K562 (cell line): ENCODE measurements around the gene PLAAT4. TPM values are rescaled to one million over a fixed set of nuclear protein-coding genes. Genes with fewer than 3 reads are reported as not detected.

Experiments
- E2F3 ChIP-seq: fragments of 250-450 bp; sonication (Bioruptor Pico); IDR thresholded peaks from 2 replicates; pipeline ENCODE4 v1.4.0; 2020; ENCODE audit warnings: mild to moderate bottlenecking
- HDAC8 ChIP-seq: fragments of 450-650 bp; IDR thresholded peaks from 2 replicates; pipeline ENCODE4 v1.6.1; 2016; ENCODE audit warnings: mild to moderate bottlenecking, missing genetic modification characterization, moderate library complexity, missing compliant biosample characterization
- HINFP ChIP-seq: fragments of 450-650 bp; conservative IDR thresholded peaks from 2 replicates; pipeline ENCODE4 v1.6.1; 2016; ENCODE audit warnings: missing genetic modification characterization, low read depth, mild to moderate bottlenecking, control low read depth, missing compliant biosample characterization
- MGA ChIP-seq: fragments of 450-650 bp; IDR thresholded peaks from 2 replicates; pipeline ENCODE4 v1.6.1; 2016; ENCODE audit warnings: mild to moderate bottlenecking, moderate library complexity
- MTF1 ChIP-seq: fragments of 250-450 bp; sonication (Bioruptor Pico); IDR thresholded peaks from 2 replicates; pipeline ENCODE4 v1.9.0; 2021; ENCODE audit warnings: moderate library complexity, mild to moderate bottlenecking, inconsistent platforms, borderline replicate concordance
- MYC ChIP-seq, 2 experiments: fragments of 250-450 bp in 1 of 2; sonication (Bioruptor Pico) in 1 of 2; IDR thresholded peaks; 2 replicates each; pipeline versions ENCODE4 v1.5.1 to v1.6.1; 2012 to 2021; ENCODE audit warnings: low read depth in 2 of 2, borderline replicate concordance in 1 of 2, improper control_type of control experiment in 1 of 2, low read length in 1 of 2, mild to moderate bottlenecking in 1 of 2, moderate library complexity in 1 of 2
- PKNOX1 ChIP-seq: fragments of 450-650 bp; IDR thresholded peaks from 2 replicates; pipeline ENCODE4 v1.6.1; 2016
- POLR2A ChIP-seq: fragments of 450-650 bp; conservative IDR thresholded peaks from 2 replicates; pipeline ENCODE4 v1.6.1; 2016
- RNF2 ChIP-seq: sonication (generic); IDR thresholded peaks from 2 replicates; pipeline ENCODE4 v1.6.1; 2016
- SMARCC2 ChIP-seq: fragments of 450-650 bp; IDR thresholded peaks from 2 replicates; pipeline ENCODE4 v1.6.1; 2017; ENCODE audit warnings: antibody characterized with exemption, moderate library complexity, mild to moderate bottlenecking, low read depth
- ZNF57 ChIP-seq: fragments of 450-650 bp; formaldehyde crosslinking; IDR thresholded peaks from 2 replicates; pipeline ENCODE4 v1.4.0; 2020; ENCODE audit warnings: mild to moderate bottlenecking, moderate library complexity
- ZNF707 ChIP-seq: fragments of 250-450 bp; sonication (Bioruptor Pico); conservative IDR thresholded peaks from 2 replicates; pipeline ENCODE4 v1.8.0; 2022; ENCODE audit warnings: inconsistent platforms, mild to moderate bottlenecking, moderate library complexity
- ZSCAN32 ChIP-seq: fragments of 450-650 bp; formaldehyde crosslinking; IDR thresholded peaks from 2 replicates; pipeline ENCODE4 v1.4.0; 2020; ENCODE audit warnings: mild to moderate bottlenecking, moderate library complexity
- polyA plus RNA-seq, 8 experiments: library from polyadenylated mRNA; depleted of rRNA in 4 of 8; stranded (reverse) in 5 of 8; unstranded in 3 of 8; fragments of >200 nt; fragmentation: Nextera tagmentation in 2 of 8; fragmentation: Illumina TruSeq in 1 of 8; extraction: Ambion mirVana in 2 of 8; extraction: Trizol in 1 of 8; gene quantifications; 2 replicates each; pipeline versions ENCODE4 v1.2.1 to v1.2.3, GENCODE V29; 2011 to 2014; ENCODE audit warnings: inconsistent platforms in 1 of 8, missing spikeins in 1 of 8
- total RNA-seq, 7 experiments: library from RNA; depleted of rRNA in 6 of 7; stranded (reverse); fragments of >200 nt in 6 of 7; fragmentation: Illumina TruSeq in 2 of 7; extraction: Trizol in 2 of 7; gene quantifications; 2 replicates each; pipeline versions ENCODE4 v1.2.1 to v1.2.3, GENCODE V29; 2011 to 2021; ENCODE audit warnings: low replicate concordance in 1 of 7

Gene PLAAT4
- total and polyA plus RNA-seq, 9 of the 15 experiments (the other 6 are each of a cell fraction or from before 2014, with no cell fraction given), result 0.54 to 3.0 (median 1.3) TPM; not detected in 1

GRCh38 chr11:63531074-63531792 lies 5.4 kb upstream of the PLAAT4 start (continued):
- TF ChIP-seq MGA, result 0 out of 2 replicates have a peak, but pooled peaks have one; percentile 29
- TF ChIP-seq RNF2, result peak; percentile 96
- TF ChIP-seq ZNF707 (CRISPR knock-in tag), result peak; percentile 75
- peak; percentile 93 for TF ChIP-seq E2F3
- peak; percentile 86 for TF ChIP-seq ZSCAN32
- TF ChIP-seq HDAC8, result peak; percentile 98
- TF ChIP-seq HINFP (tag), result peak; percentile 50; the same call in 1 of the 2 replicates
- peak; percentile 25; the same call in 1 of the 2 replicates for TF ChIP-seq SMARCC2
- 0 out of 2 replicates have a peak, but pooled peaks have one; percentile 10 for TF ChIP-seq POLR2A
- TF ChIP-seq MTF1, result peak; percentile 86; the same call in 1 of the 2 replicates
- peak; percentile 90 for TF ChIP-seq ZNF57
- peak; percentile 77 for TF ChIP-seq PKNOX1
- TF ChIP-seq MYC (IDR thresholded peaks at IDR 0.05; ENCODE audit: low read depth, low read length), result peak; percentile 43
- peak; percentile 89; the same call in 1 of the 2 replicates for TF ChIP-seq MYC (CRISPR knock-in tag; IDR thresholded peaks at IDR 0.05; ENCODE audit: borderline replicate concordance, low read depth)
